Astrocyte (in vitro differentiated cells and primary cell): ENCODE measurements around the gene LRTM2.

ENCODE experiments used
- EZH2 ChIP-seq: IDR thresholded peaks from 2 replicates; pipeline ENCODE4 v1.6.1; 2012; ENCODE audit warnings: mild to moderate bottlenecking, low read length, inconsistent platforms; ENCODE audit not compliant: insufficient read depth
- TF ChIP-seq, protein P1 (sequence below): IDR thresholded peaks from 2 replicates; pipeline ENCODE4 v1.5.1; 2011; ENCODE audit warnings: low read depth, mild to moderate bottlenecking, inconsistent platforms, low read length, moderate library complexity; ENCODE audit not compliant: insufficient read depth

DNA sequence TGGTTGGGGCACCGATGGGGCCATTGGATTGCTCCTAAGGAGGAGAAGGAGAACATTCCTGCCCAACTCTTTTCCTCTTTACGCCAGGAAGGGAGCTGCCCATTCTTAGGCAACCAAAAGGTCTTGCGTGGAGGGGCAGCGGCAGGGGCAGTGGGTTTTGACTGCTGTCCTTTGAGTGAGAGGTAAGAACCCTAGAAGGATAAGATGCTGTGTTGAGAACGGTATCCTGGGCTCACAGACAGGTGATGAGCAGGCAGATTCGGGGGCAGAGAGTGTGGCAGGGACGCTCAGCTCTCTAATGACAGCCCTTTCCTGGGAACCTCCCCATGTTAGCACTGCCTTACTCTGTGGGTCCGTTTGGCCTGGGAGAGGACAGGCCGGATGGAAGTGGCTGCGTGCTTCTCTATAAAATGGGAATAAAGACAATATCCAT lies 13.2 kb downstream of the LRTM2 start:
- TF ChIP-seq, protein P1, sequence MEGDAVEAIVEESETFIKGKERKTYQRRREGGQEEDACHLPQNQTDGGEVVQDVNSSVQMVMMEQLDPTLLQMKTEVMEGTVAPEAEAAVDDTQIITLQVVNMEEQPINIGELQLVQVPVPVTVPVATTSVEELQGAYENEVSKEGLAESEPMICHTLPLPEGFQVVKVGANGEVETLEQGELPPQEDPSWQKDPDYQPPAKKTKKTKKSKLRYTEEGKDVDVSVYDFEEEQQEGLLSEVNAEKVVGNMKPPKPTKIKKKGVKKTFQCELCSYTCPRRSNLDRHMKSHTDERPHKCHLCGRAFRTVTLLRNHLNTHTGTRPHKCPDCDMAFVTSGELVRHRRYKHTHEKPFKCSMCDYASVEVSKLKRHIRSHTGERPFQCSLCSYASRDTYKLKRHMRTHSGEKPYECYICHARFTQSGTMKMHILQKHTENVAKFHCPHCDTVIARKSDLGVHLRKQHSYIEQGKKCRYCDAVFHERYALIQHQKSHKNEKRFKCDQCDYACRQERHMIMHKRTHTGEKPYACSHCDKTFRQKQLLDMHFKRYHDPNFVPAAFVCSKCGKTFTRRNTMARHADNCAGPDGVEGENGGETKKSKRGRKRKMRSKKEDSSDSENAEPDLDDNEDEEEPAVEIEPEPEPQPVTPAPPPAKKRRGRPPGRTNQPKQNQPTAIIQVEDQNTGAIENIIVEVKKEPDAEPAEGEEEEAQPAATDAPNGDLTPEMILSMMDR: no peak
- no peak for TF ChIP-seq EZH2
